H1 (cell line): ENCODE data around the gene NME3. TPM values are rescaled to one million over a fixed set of nuclear protein-coding genes. Genes with fewer than 3 reads are reported as not detected.

ENCODE experiments used
- CTCF ChIA-PET: fragments of 300-600 bp; sonication (Branson Sonifier 250); formaldehyde crosslinking; loops from one replicate; lab custom pipeline; 2021; ENCODE audit not compliant: partially characterized antibody; lab: Charles Lee
- POLR2A ChIA-PET: fragments of 300-600 bp; sonication (Branson Sonifier 250); formaldehyde crosslinking; loops from one replicate; lab custom pipeline; 2021; ENCODE audit warnings: inconsistent platforms; ENCODE audit not compliant: partially characterized antibody; lab: Charles Lee
- DNase-seq, 2 experiments: peaks; one replicate each; pipeline versions ENCODE4 v3.0.0 to v3.0.0-alpha.2; 2010 to 2022; ENCODE audit warnings: low spot score in 2 of 2, low read depth in 1 of 2, mixed read lengths in 1 of 2
- FAIRE-seq: peaks from 2 replicates; lab custom pipeline; 2011; peaks lifted over from hg19 to GRCh38; lab: Jason Lieb, UNC
- H2AFZ ChIP-seq: 2 replicates; pipeline ENCODE4 v1.8.1; 2012; ENCODE audit warnings: low read length, inconsistent platforms
- H2AK5ac ChIP-seq: 2 replicates; pipeline ENCODE4 v1.6.1; 2013; ENCODE audit warnings: low read depth, low read length
- H2BK120ac ChIP-seq: replicated peaks from 2 replicates; pipeline ENCODE3; 2013; ENCODE audit warnings: low read depth, low read length, inconsistent platforms
- H2BK12ac ChIP-seq: 2 replicates; pipeline ENCODE4 v1.6.1; 2013; ENCODE audit warnings: low read depth, low read length
- H2BK15ac ChIP-seq: 2 replicates; pipeline ENCODE4 v1.6.1; 2013; ENCODE audit warnings: low read length
- H2BK20ac ChIP-seq: 2 replicates; pipeline ENCODE4 v1.6.1; 2013; ENCODE audit warnings: low read length
- H2BK5ac ChIP-seq: 2 replicates; pipeline ENCODE4 v1.6.1; 2013; ENCODE audit warnings: low read depth, low read length
- H3K14ac ChIP-seq: 2 replicates; pipeline ENCODE4 v1.6.1; 2013; ENCODE audit warnings: inconsistent platforms; ENCODE audit not compliant: insufficient read length
- H3K18ac ChIP-seq: 2 replicates; pipeline ENCODE4 v1.6.1; 2013; ENCODE audit warnings: low read length; ENCODE audit errors: extremely low read depth
- H3K23ac ChIP-seq: 2 replicates; pipeline ENCODE4 v1.6.1; 2013; ENCODE audit warnings: inconsistent platforms; ENCODE audit not compliant: insufficient read length
- H3K23me2 ChIP-seq: 2 replicates; pipeline ENCODE4 v1.6.1; 2013; ENCODE audit warnings: low read depth, low read length
- H3K27ac ChIP-seq: 2 replicates; pipeline ENCODE4 v1.6.1; 2011; ENCODE audit warnings: low read depth, low read length, inconsistent platforms
- H3K27me3 ChIP-seq, 4 experiments: replicated peaks in 1 of 4; 1 replicate in 1 of 4; 2 replicates in 3 of 4; pipeline versions ENCODE4 v1.6.1 to v1.8.1; 2011 to 2013; ENCODE audit warnings: low read length in 3 of 4, mild to moderate bottlenecking in 3 of 4, inconsistent platforms in 2 of 4, mixed read lengths in 2 of 4, moderate library complexity in 1 of 4; ENCODE audit not compliant: control insufficient read depth in 3 of 4, insufficient read depth in 3 of 4; ENCODE audit errors: extremely low read depth in 1 of 4
- H3K36me3 ChIP-seq, 4 experiments: 2 replicates each; pipeline versions ENCODE4 v1.6.1 to v1.8.1; 2011 to 2013; ENCODE audit warnings: mild to moderate bottlenecking in 4 of 4, low read length in 3 of 4, moderate library complexity in 2 of 4, control low read depth in 1 of 4, inconsistent platforms in 1 of 4; ENCODE audit not compliant: insufficient read depth in 4 of 4, control insufficient read depth in 2 of 4
- H3K4ac ChIP-seq: replicated peaks from 2 replicates; pipeline ENCODE3; 2013; ENCODE audit warnings: low read length, low read depth, mixed read lengths, inconsistent platforms; ENCODE audit not compliant: insufficient read length
- H3K4me1 ChIP-seq, 4 experiments: replicated peaks in 1 of 4; 1 replicate in 1 of 4; 2 replicates in 3 of 4; pipeline versions ENCODE4 v1.6.1 to v1.8.1; 2011 to 2013; ENCODE audit warnings: low read length in 3 of 4, inconsistent platforms in 2 of 4, mixed read lengths in 1 of 4; ENCODE audit not compliant: insufficient read depth in 4 of 4, control insufficient read depth in 3 of 4
- H3K4me2 ChIP-seq, 2 experiments: 2 replicates each; pipeline versions ENCODE4 v1.6.1 to v1.8.1; 2011 to 2013; ENCODE audit warnings: low read depth in 2 of 2, low read length in 2 of 2, control low read depth in 1 of 2, inconsistent platforms in 1 of 2, mild to moderate bottlenecking in 1 of 2; ENCODE audit not compliant: insufficient read depth in 1 of 2
- H3K4me3 ChIP-seq, 4 experiments: fragments of 200-600, 300-600 bp in 1 of 4; sonication (generic), shearing (Covaris generic), sonication (Bioruptor Twin) in 1 of 4; 2 replicates each; pipeline versions ENCODE4 v1.5.1 to v1.8.1; 2011 to 2016; ENCODE audit warnings: low read length in 4 of 4, low read depth in 3 of 4, control low read depth in 2 of 4, inconsistent platforms in 2 of 4, mild to moderate bottlenecking in 2 of 4, mixed read lengths in 1 of 4, moderate library complexity in 1 of 4; ENCODE audit not compliant: insufficient read depth in 2 of 4; ENCODE audit errors: extremely low read depth in 1 of 4
- H3K56ac ChIP-seq: replicated peaks from 2 replicates; pipeline ENCODE3; 2013; ENCODE audit warnings: low read depth, mild to moderate bottlenecking, mixed read lengths, low read length, inconsistent platforms; ENCODE audit not compliant: insufficient read length
- H3K79me1 ChIP-seq: 2 replicates; pipeline ENCODE4 v1.6.1; 2013; ENCODE audit warnings: low read depth, low read length, control low read depth
- H3K79me2 ChIP-seq, 2 experiments: 2 replicates each; pipeline versions ENCODE4 v1.6.1 to v1.8.1; 2012 to 2013; ENCODE audit warnings: low read length in 2 of 2, mild to moderate bottlenecking in 2 of 2, inconsistent platforms in 1 of 2; ENCODE audit not compliant: insufficient read depth in 2 of 2, control insufficient read depth in 1 of 2
- H3K9ac ChIP-seq, 4 experiments: replicated peaks in 1 of 4; 1 replicate in 1 of 4; 2 replicates in 3 of 4; pipeline versions ENCODE4 v1.6.1 to v1.8.1; 2011 to 2013; ENCODE audit warnings: low read depth in 3 of 4, low read length in 3 of 4, control low read depth in 2 of 4, mild to moderate bottlenecking in 2 of 4, moderate library complexity in 2 of 4, inconsistent platforms in 1 of 4; ENCODE audit errors: extremely low read depth in 1 of 4
- H3K9me3 ChIP-seq, 2 experiments: 2 replicates each; pipeline versions ENCODE4 v1.6.1 to v1.8.1; 2012 to 2013; ENCODE audit warnings: mild to moderate bottlenecking in 2 of 2, moderate library complexity in 2 of 2, control low read depth in 1 of 2, inconsistent platforms in 1 of 2, low read depth in 1 of 2, low read length in 1 of 2, mixed read lengths in 1 of 2; ENCODE audit not compliant: insufficient read depth in 2 of 2
- H4K20me1 ChIP-seq, 2 experiments: replicated peaks in 1 of 2; 2 replicates each; pipeline versions ENCODE3 to v1.8.1; 2011 to 2013; ENCODE audit warnings: inconsistent platforms in 2 of 2, low read length in 2 of 2, mild to moderate bottlenecking in 1 of 2; ENCODE audit not compliant: insufficient read depth in 2 of 2, control insufficient read depth in 1 of 2
- H4K5ac ChIP-seq: 2 replicates; pipeline ENCODE4 v1.6.1; 2013; ENCODE audit warnings: low read length, low read depth, mixed read lengths, inconsistent platforms; ENCODE audit not compliant: insufficient read length
- H4K8ac ChIP-seq: 2 replicates; pipeline ENCODE4 v1.8.0; 2013; ENCODE audit warnings: mild to moderate bottlenecking, moderate library complexity, low read length, inconsistent platforms; ENCODE audit not compliant: insufficient read depth; ENCODE audit errors: extremely low read depth
- H4K91ac ChIP-seq: replicated peaks from 2 replicates; pipeline ENCODE3; 2013; ENCODE audit warnings: low read length, mixed read lengths, inconsistent platforms; ENCODE audit not compliant: insufficient read length
- CHD2 ChIP-seq: IDR thresholded peaks from 2 replicates; pipeline ENCODE4 v1.6.1; 2012; ENCODE audit warnings: low read length, improper control_type of control experiment
- EZH2 ChIP-seq: fragments of 200-600 bp; sonication (generic); IDR thresholded peaks from 2 replicates; pipeline ENCODE4 v1.7.1; 2012; ENCODE audit warnings: low read depth, mild to moderate bottlenecking, moderate library complexity, low read length, inconsistent platforms; ENCODE audit not compliant: severe bottlenecking
- RNF2 ChIP-seq: fragments of 200-900, 300-1000 bp; sonication (generic); IDR thresholded peaks from 2 replicates; pipeline ENCODE4 v1.7.1; 2016; ENCODE audit warnings: borderline replicate concordance, low read depth, mild to moderate bottlenecking, antibody characterized with exemption, low read length; ENCODE audit not compliant: poor library complexity, severe bottlenecking; ENCODE audit errors: missing control alignments
- RXRA ChIP-seq: IDR thresholded peaks from 2 replicates; pipeline ENCODE4 v1.6.1; 2011; ENCODE audit warnings: low read depth, mild to moderate bottlenecking, low read length, moderate library complexity; ENCODE audit not compliant: insufficient read depth
- SAP30 ChIP-seq: fragments of 300-600 bp; sonication (generic); IDR thresholded peaks from 2 replicates; pipeline ENCODE4 v1.7.1; 2012; ENCODE audit warnings: low read length, moderate library complexity, mild to moderate bottlenecking, inconsistent platforms; ENCODE audit not compliant: insufficient read depth, insufficient replicate concordance
- SIRT6 ChIP-seq: IDR thresholded peaks from one replicate; pipeline ENCODE4 v1.7.1; 2012; ENCODE audit warnings: low read length, inconsistent platforms
- TAF1 ChIP-seq: IDR thresholded peaks from 2 replicates; pipeline ENCODE4 v1.6.1; 2011; ENCODE audit warnings: mild to moderate bottlenecking, low read depth, low read length
- WGBS, 2 experiments: shearing (Covaris generic) in 1 of 2; methylation state at CpG; one replicate each; pipeline versions ENCODE4 v1.1.6 to v1.1.7; 2013 to 2015; ENCODE audit warnings: low lambda C conversion rate in 2 of 2, mixed read lengths in 2 of 2, inconsistent platforms in 1 of 2, low coverage in 1 of 2, missing lambda C conversion rate in 1 of 2; ENCODE audit not compliant: insufficient replicate concordance in 2 of 2, insufficient coverage in 1 of 2, insufficient read length in 1 of 2; ENCODE audit errors: extremely low coverage in 1 of 2, missing lambda C conversion rate in 1 of 2; 5-methylcytosine and 5-hydroxymethylcytosine counted together
- polyA plus RNA-seq, 7 experiments: library from polyadenylated mRNA; depleted of rRNA in 3 of 7; stranded (reverse) in 5 of 7; unstranded in 2 of 7; fragments of >200 nt in 5 of 7; fragments of 200-250 nt in 2 of 7; gene quantifications; 1 replicate in 5 of 7; 2 replicates in 1 of 7; 4 replicates in 1 of 7; pipeline versions ENCODE4 v1.2.1 to v1.2.3, GENCODE V29; 2011 to 2013; ENCODE audit warnings: missing spikeins in 2 of 7, mixed read lengths in 2 of 7
- total RNA-seq: library from RNA; stranded (reverse); fragmentation: NEBNext Ultra II Directional; extraction: Animal tissue kit (Norgen Biotek cat#: 25700); gene quantifications from 2 replicates; pipeline ENCODE4 v1.2.1, GENCODE V29; 2021

The NME3 gene
- total and polyA plus RNA-seq, 2 of the 8 experiments (the other 6 are each of a cell fraction or from before 2014, with no cell fraction given): 72.5 to 163 TPM

- WGBS, 2 experiments: 92% methylated on average over 38 of the region's 40 CpGs; no CpG with 5 or more reads in 1 of the 2 experiments
- H3K9ac ChIP-seq: no peak overlapping the region
- no peaks in the 10 kb centered on the region for H3K9me3 ChIP-seq
- H2BK120ac ChIP-seq: no peak overlapping the region
- H3K23me2 ChIP-seq: no peaks in the 10 kb centered on the region
- H3K27me3 ChIP-seq: no peaks in the 10 kb centered on the region
- no peak overlapping the region for H2BK15ac ChIP-seq
- ChIA-PET CTCF (interaction anchor here (0.8 kb wide), 1 partner anchor 151 kb away, joined by 3 read pairs; no protein-coding TSS in a partner anchor), POLR2A (interaction anchor here (1.3 kb wide), 1 partner anchor 148 kb away, joined by 5 read pairs; the partner anchor contains the start of gene RPS2)
- H3K27ac ChIP-seq: no peak overlapping the region
- no peaks in the 10 kb centered on the region for H3K79me1 ChIP-seq
- H2AK5ac ChIP-seq: no peak overlapping the region
- no peak overlapping the region for H3K4me3 ChIP-seq
- no peak for DNase-seq
- peaks cover 0 to 9% (median 4%) of the 10 kb centered on the region in 4 experiments; a peak in 4 of 8 replicates for H3K36me3 ChIP-seq
- no peak overlapping the region for H3K23ac ChIP-seq
- no peak overlapping the region for H4K91ac ChIP-seq
- peaks cover 3 to 4% of the 10 kb centered on the region in 2 experiments for H4K20me1 ChIP-seq
- no peak overlapping the region for H4K5ac ChIP-seq
- no peak overlapping the region for H2BK20ac ChIP-seq
- no peaks in the 10 kb centered on the region for H3K4me1 ChIP-seq
- TF ChIP-seq CHD2 (no peak), SAP30 (no peak), RNF2 (no peak), EZH2 (no peak), RXRA (no peak), SIRT6 (no peak), TAF1 (no peak)
- no peak overlapping the region for H3K4me2 ChIP-seq
- H2BK5ac ChIP-seq: no peak overlapping the region
- H2AFZ ChIP-seq: no peak overlapping the region
- H3K4ac ChIP-seq: no peak overlapping the region
- no peaks in the 10 kb centered on the region for H3K79me2 ChIP-seq
- H3K14ac ChIP-seq: no peak overlapping the region
- peak overlapping the region; percentile 85 for H4K8ac ChIP-seq
- H3K56ac ChIP-seq: no peak overlapping the region
- no peak overlapping the region for H3K18ac ChIP-seq
- H2BK12ac ChIP-seq: no peak overlapping the region
- no peak for FAIRE-seq
Measured at GRCh38 chr16:1816396-1817275, 45.3 kb upstream of the NME3 start.
